Neural cell (in vitro differentiated cells): Measurements from ENCODE around the gene ZSCAN1. TPM values are rescaled to one million over a fixed set of nuclear protein-coding genes. Genes with fewer than 3 reads are reported as not detected.

Source experiments
- H2AFZ ChIP-seq: fragments of 200-600, 300-800 bp; sonication (generic), shearing (Covaris generic); 2 replicates; pipeline ENCODE4 v1.6.0; 2014; ENCODE audit warnings: low read depth, mild to moderate bottlenecking, antibody characterized with exemption, low read length, moderate library complexity
- H3F3A ChIP-seq: fragments of 200-600 bp; shearing (Covaris generic); 2 replicates; pipeline ENCODE4 v1.6.1; 2016; ENCODE audit warnings: mild to moderate bottlenecking, moderate library complexity, mixed read lengths, antibody characterized with exemption, low read length; ENCODE audit not compliant: insufficient read depth, poor library complexity, severe bottlenecking
- H3K27ac ChIP-seq: fragments of 200-600, 300-800 bp; sonication (generic), shearing (Covaris generic); 2 replicates; pipeline ENCODE4 v1.5.1; 2014; ENCODE audit warnings: mild to moderate bottlenecking, low read length, moderate library complexity
- H3K27me3 ChIP-seq: fragments of 300-800, 200-600 bp; sonication (generic), shearing (Covaris generic); 2 replicates; pipeline ENCODE4 v1.6.0; 2014; ENCODE audit warnings: mild to moderate bottlenecking, low read depth, low read length, moderate library complexity; ENCODE audit not compliant: insufficient read depth
- H3K36me3 ChIP-seq: fragments of 300-800, 200-600 bp; sonication (generic), shearing (Covaris generic); 2 replicates; pipeline ENCODE4 v1.5.1; 2014; ENCODE audit warnings: mild to moderate bottlenecking, antibody characterized with exemption, low read length, moderate library complexity; ENCODE audit not compliant: insufficient read depth
- H3K4me2 ChIP-seq: fragments of 300-800, 200-600 bp; sonication (generic), shearing (Covaris generic); 2 replicates; pipeline ENCODE4 v1.6.0; 2014; ENCODE audit warnings: mild to moderate bottlenecking, low read length
- H3K4me3 ChIP-seq: fragments of 300-800, 200-600 bp; sonication (generic), shearing (Covaris generic); 2 replicates; pipeline ENCODE4 v1.5.1; 2014; ENCODE audit warnings: mild to moderate bottlenecking, low read length, moderate library complexity
- H3K79me2 ChIP-seq: fragments of 200-600 bp; shearing (Covaris generic); replicated peaks from 2 replicates; pipeline ENCODE4 v1.6.0; 2014; ENCODE audit warnings: mild to moderate bottlenecking, low read length, moderate library complexity; ENCODE audit not compliant: insufficient read depth
- H3K9ac ChIP-seq: fragments of 300-800, 200-600 bp; sonication (generic), shearing (Covaris generic); 2 replicates; pipeline ENCODE4 v1.6.1; 2016; ENCODE audit warnings: mild to moderate bottlenecking, low read length, mixed read lengths
- H3K9me2 ChIP-seq: fragments of 200-600 bp; shearing (Covaris generic); 2 replicates; pipeline ENCODE4 v1.6.1; 2016; ENCODE audit warnings: mild to moderate bottlenecking, low read length, mixed read lengths; ENCODE audit not compliant: insufficient read depth
- H3K9me3 ChIP-seq: fragments of 200-600, 300-800 bp; sonication (generic), shearing (Covaris generic); 2 replicates; pipeline ENCODE4 v1.6.1; 2016; ENCODE audit warnings: mild to moderate bottlenecking, mixed run types, low read length, moderate library complexity, mixed read lengths
- H4K20me1 ChIP-seq: fragments of 200-600 bp; shearing (Covaris generic); 2 replicates; pipeline ENCODE4 v1.6.1; 2016; ENCODE audit warnings: mild to moderate bottlenecking, mixed run types; ENCODE audit not compliant: insufficient read depth
- CTCF ChIP-seq: fragments of 450-650 bp; IDR thresholded peaks from 2 replicates; pipeline ENCODE4 v1.5.1; 2014; ENCODE audit warnings: antibody characterized with exemption, mild to moderate bottlenecking, moderate library complexity; ENCODE audit not compliant: poor library complexity, severe bottlenecking
- EP300 ChIP-seq: fragments of 450-650 bp; conservative IDR thresholded peaks from 2 replicates; pipeline ENCODE4 v1.6.1; 2014; ENCODE audit warnings: antibody characterized with exemption, mild to moderate bottlenecking, moderate library complexity; ENCODE audit not compliant: poor library complexity, severe bottlenecking
- EZH2 ChIP-seq: fragments of 200-600, 300-800 bp; shearing (Covaris generic), sonication (generic); IDR thresholded peaks from 2 replicates; pipeline ENCODE4 v1.6.1; 2014; ENCODE audit warnings: antibody characterized with exemption, low read length, borderline replicate concordance, mild to moderate bottlenecking; ENCODE audit not compliant: insufficient read depth, poor library complexity, severe bottlenecking
- MXI1 ChIP-seq: fragments of 450-650 bp; conservative IDR thresholded peaks from 2 replicates; pipeline ENCODE4 v1.6.1; 2014; ENCODE audit warnings: antibody characterized with exemption, mild to moderate bottlenecking; ENCODE audit not compliant: poor library complexity, severe bottlenecking
- POLR2AphosphoS5 ChIP-seq: IDR thresholded peaks from 2 replicates; pipeline ENCODE4 v1.6.1; 2012
- RAD21 ChIP-seq: fragments of 450-650 bp; conservative IDR thresholded peaks from 2 replicates; pipeline ENCODE4 v1.6.1; 2014; ENCODE audit warnings: antibody characterized with exemption, mild to moderate bottlenecking, moderate library complexity
- REST ChIP-seq: IDR thresholded peaks from 2 replicates; pipeline ENCODE4 v1.6.1; 2012; ENCODE audit warnings: borderline replicate concordance
- SMC3 ChIP-seq: fragments of 450-650 bp; conservative IDR thresholded peaks from 2 replicates; pipeline ENCODE4 v1.6.1; 2014; ENCODE audit warnings: antibody characterized with exemption, mild to moderate bottlenecking, moderate library complexity; ENCODE audit not compliant: poor library complexity
- TAF1 ChIP-seq: IDR thresholded peaks from 2 replicates; pipeline ENCODE4 v1.6.1; 2012; ENCODE audit warnings: low read depth
- polyA plus RNA-seq: library from polyadenylated mRNA; depleted of rRNA; stranded (reverse); fragments of >200 nt; gene quantifications from 2 replicates; pipeline ENCODE4 v1.2.3, GENCODE V29; 2014

ZSCAN1 gene
- polyA plus RNA-seq, 1 donor from 2014 or later = 6.3 TPM

- no peak overlapping the region for H3K4me2 ChIP-seq
- no peak overlapping the region for H3K27ac ChIP-seq
- no peaks in the 10 kb centered on the region for H3K79me2 ChIP-seq
- no peaks in the 10 kb centered on the region for H3K9me2 ChIP-seq
- no peak overlapping the region for H3K9ac ChIP-seq
- H2AFZ ChIP-seq = no peak overlapping the region
- peaks cover 23% of the 10 kb centered on the region for H3K36me3 ChIP-seq
- TF ChIP-seq SMC3 (no peak), POLR2AphosphoS5 (no peak), CTCF (no peak), REST (no peak), MXI1 (no peak), EZH2 (no peak), RAD21 (no peak), TAF1 (no peak), EP300 (no peak)
- H3K9me3 ChIP-seq = peaks cover 15% of the 10 kb centered on the region
- H3K27me3 ChIP-seq = no peaks in the 10 kb centered on the region
- H3K4me3 ChIP-seq = no peak overlapping the region
- no peaks in the 10 kb centered on the region for H4K20me1 ChIP-seq
- H3F3A ChIP-seq = no peaks in the 10 kb centered on the region
Observed at GRCh38 chr19:58010507-58010906, 23.3 kb upstream of the ZSCAN1 start.

GRCh38 chr19:58014141-58014540 is 19.7 kb upstream of the ZSCAN1 start:
- Histone ChIP-seq H3K79me2 (no peaks in the 10 kb centered on the region), H2AFZ (no peak overlapping the region), H3K9me2 (no peaks in the 10 kb centered on the region), H3K9ac (no peak overlapping the region), H3F3A (no peaks in the 10 kb centered on the region), H3K4me2 (no peak overlapping the region), H3K4me3 (no peak overlapping the region), H3K9me3 (peaks cover 14% of the 10 kb centered on the region), H3K27ac (no peak overlapping the region), H3K27me3 (no peaks in the 10 kb centered on the region), H4K20me1 (no peaks in the 10 kb centered on the region), H3K36me3 (peaks cover 8% of the 10 kb centered on the region)
- TF ChIP-seq TAF1 (no peak), REST (no peak), SMC3 (no peak)
